ENCODE data around the gene TRAPPC10.

DNA sequence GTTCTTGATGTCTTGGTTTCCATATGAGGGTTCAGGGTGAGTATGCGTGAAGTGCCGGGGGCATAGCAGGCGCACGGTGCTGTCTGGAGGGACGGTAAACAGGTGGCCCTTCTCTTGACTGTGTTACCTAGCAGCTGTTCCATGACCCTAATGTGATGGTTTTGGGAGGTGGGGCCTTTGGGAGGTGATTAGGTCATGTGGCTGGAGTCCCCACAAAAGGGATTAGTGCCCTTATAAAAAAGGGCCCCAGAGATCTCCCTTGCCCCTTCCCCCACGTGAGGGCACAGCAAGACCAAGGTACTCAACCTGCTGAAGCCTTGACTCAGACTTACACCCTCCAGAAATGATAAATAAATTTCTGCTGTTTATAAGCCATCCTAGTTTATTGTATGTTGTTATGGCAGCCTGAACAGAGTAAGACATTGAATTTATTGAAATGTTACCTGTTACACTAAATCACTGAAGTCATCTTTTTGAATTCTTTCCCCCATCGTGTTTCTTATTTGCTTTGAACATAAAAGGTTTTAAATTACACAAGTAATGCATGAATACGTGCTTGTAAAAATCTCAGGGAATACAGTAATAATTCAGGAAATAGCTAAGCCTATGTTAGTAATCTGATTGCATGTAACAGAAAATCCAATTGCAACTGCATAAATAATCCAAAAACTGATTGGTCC, 15.6 kb downstream of the TRAPPC10 start:
- TF ChIP-seq GATA2 (IDR thresholded peaks at IDR 0.05; ENCODE audit: low read depth, low read length) (no peak), GATA3 (IDR thresholded peaks at IDR 0.05; ENCODE audit: low read depth, low read length) (no peak)
